SW480 (cell line): ENCODE measurements around the gene NAP1L1.
"Not testable (repeated sequence)": the region's sequence is repeated elsewhere in the genome, so short reads cannot be mapped to it uniquely, and the experiment has no call there.

Source experiments
- DNase-seq: peaks from one replicate; pipeline ENCODE4 v3.0.0-alpha.2; 2016; ENCODE audit warnings: low spot score

Gene NAP1L1

DNA sequence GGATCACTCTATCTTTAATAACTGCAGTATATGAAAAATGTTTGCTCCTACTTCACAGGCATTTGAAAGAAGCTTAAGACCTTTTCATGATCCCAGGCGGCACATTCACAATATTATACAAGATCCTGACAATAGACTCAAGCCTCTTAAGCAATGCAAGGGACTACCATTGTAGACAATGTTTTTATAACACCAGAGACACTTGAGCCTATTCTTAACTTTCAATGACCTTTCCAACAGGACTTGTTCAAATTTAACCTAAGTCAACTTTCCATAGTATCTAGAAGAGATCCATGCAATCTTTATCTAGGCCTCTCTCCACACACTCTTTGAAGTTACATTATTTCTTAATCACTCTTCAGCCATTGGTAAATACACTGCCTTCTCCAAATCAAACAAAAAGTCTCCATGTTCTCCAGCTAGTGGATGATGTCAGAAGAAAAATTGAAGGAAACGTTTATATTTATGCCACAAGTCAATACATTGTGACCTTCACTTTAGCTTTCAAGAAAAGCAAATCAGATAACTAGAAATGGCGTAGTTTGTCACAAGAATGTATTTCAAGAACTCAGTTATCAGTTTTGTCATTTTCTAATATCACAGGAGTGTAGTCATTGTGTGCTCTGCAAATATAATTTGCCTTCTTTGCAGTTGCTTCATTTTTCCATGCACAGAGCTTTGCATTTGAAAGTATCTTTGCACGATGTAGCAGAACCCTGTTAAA lies 94.1 kb downstream of the NAP1L1 start:
- no peak for DNase-seq

- DNase-seq = not testable (repeated sequence)
Measured at GRCh38 chr12:75987709-75988108, 96.8 kb downstream of the NAP1L1 start.
